Nephron progenitor cell (in vitro differentiated cells): ENCODE data around the gene ALDH3B1.

Source experiments
- DNase-seq: peaks from one replicate; pipeline ENCODE4 v3.0.0; 2021
- H3K27ac Mint-ChIP-seq: 2 replicates; pipeline ENCODE4 v1.8.0; 2021; ENCODE audit warnings: mild to moderate bottlenecking, moderate library complexity, mixed read lengths
- H3K27me3 Mint-ChIP-seq: 2 replicates; pipeline ENCODE4 v1.8.0; 2021; ENCODE audit warnings: mild to moderate bottlenecking, low read depth, mixed read lengths; ENCODE audit not compliant: poor library complexity
- H3K36me3 Mint-ChIP-seq: 2 replicates; pipeline ENCODE4 v1.8.0; 2021; ENCODE audit warnings: low read depth, mixed read lengths
- H3K4me1 Mint-ChIP-seq: 2 replicates; pipeline ENCODE4 v1.8.0; 2021; ENCODE audit warnings: mixed read lengths
- H3K4me3 Mint-ChIP-seq: 2 replicates; pipeline ENCODE4 v1.8.0; 2021; ENCODE audit warnings: mild to moderate bottlenecking, moderate library complexity, mixed read lengths
- H3K9me3 Mint-ChIP-seq: 2 replicates; pipeline ENCODE4 v1.8.0; 2021; ENCODE audit warnings: mild to moderate bottlenecking, moderate library complexity, mixed read lengths
- CTCF ChIP-seq: fragments of 200-600 bp; sonication (generic); IDR thresholded peaks from 2 replicates; pipeline ENCODE4 v1.5.0; 2021; ENCODE audit warnings: antibody characterized with exemption

The ALDH3B1 gene

GRCh38 chr11:68049509-68050370 lies 39.6 kb downstream of the ALDH3B1 start:
- no peaks in the 10 kb centered on the region for H3K9me3 Mint-ChIP-seq
- H3K36me3 Mint-ChIP-seq, result no peaks in the 10 kb centered on the region
- no peak overlapping the region for H3K27ac Mint-ChIP-seq
- peaks cover 26% of the 10 kb centered on the region for H3K4me1 Mint-ChIP-seq
- no peak for DNase-seq
- H3K27me3 Mint-ChIP-seq, result no peaks in the 10 kb centered on the region
- no peak overlapping the region for H3K4me3 Mint-ChIP-seq
- no peak for TF ChIP-seq CTCF

- Mint-ChIP-seq H3K4me3 (no peak overlapping the region), H3K9me3 (no peaks in the 10 kb centered on the region), H3K36me3 (no peaks in the 10 kb centered on the region), H3K4me1 (peaks cover 26% of the 10 kb centered on the region), H3K27me3 (no peaks in the 10 kb centered on the region), H3K27ac (no peak overlapping the region)
- DNase-seq, result no peak
- TF ChIP-seq CTCF, result no peak
Measured at GRCh38 chr11:68050371-68050841, 40.3 kb downstream of the ALDH3B1 start.

GRCh38 chr11:68051191-68052136 lies 41.3 kb downstream of the ALDH3B1 start:
- Mint-ChIP-seq H3K9me3 (no peaks in the 10 kb centered on the region), H3K36me3 (peaks cover 5% of the 10 kb centered on the region), H3K4me3 (no peak overlapping the region), H3K4me1 (peaks cover 26% of the 10 kb centered on the region), H3K27me3 (no peaks in the 10 kb centered on the region), H3K27ac (peak overlapping the region; percentile 96)
- TF ChIP-seq CTCF, result no peak
- no peak for DNase-seq

GRCh38 chr11:68052137-68052873 lies 42.2 kb downstream of the ALDH3B1 start:
- H3K4me1 Mint-ChIP-seq, result peaks cover 26% of the 10 kb centered on the region
- H3K36me3 Mint-ChIP-seq, result peaks cover 12% of the 10 kb centered on the region
- H3K9me3 Mint-ChIP-seq, result no peaks in the 10 kb centered on the region
- no peaks in the 10 kb centered on the region for H3K27me3 Mint-ChIP-seq
- no peak overlapping the region for H3K4me3 Mint-ChIP-seq
- no peak for DNase-seq
- no peak for TF ChIP-seq CTCF
- peak overlapping the region; percentile 96 for H3K27ac Mint-ChIP-seq

- no peak for TF ChIP-seq CTCF
- Mint-ChIP-seq H3K36me3 (peaks cover 19% of the 10 kb centered on the region), H3K9me3 (no peaks in the 10 kb centered on the region), H3K4me3 (no peak overlapping the region), H3K27me3 (no peaks in the 10 kb centered on the region), H3K27ac (peak overlapping the region; percentile 96), H3K4me1 (peaks cover 26% of the 10 kb centered on the region)
- DNase-seq, result no peak
Measured at GRCh38 chr11:68053117-68053516, 43.0 kb downstream of the ALDH3B1 start.
